ENCODE measurements around the gene SGK1. TPM values are rescaled to one million over a fixed set of nuclear protein-coding genes. Genes with fewer than 3 reads are reported as not detected.

The SGK1 gene
- total RNA-seq, 1 donor from 2014 or later = 560 TPM

- DNase-seq (ENCODE audit: low read depth) = peak; percentile 76
These were observed 194.2 kb downstream of the SGK1 start for GRCh38 chr6:134123666-134124208.

DNA sequence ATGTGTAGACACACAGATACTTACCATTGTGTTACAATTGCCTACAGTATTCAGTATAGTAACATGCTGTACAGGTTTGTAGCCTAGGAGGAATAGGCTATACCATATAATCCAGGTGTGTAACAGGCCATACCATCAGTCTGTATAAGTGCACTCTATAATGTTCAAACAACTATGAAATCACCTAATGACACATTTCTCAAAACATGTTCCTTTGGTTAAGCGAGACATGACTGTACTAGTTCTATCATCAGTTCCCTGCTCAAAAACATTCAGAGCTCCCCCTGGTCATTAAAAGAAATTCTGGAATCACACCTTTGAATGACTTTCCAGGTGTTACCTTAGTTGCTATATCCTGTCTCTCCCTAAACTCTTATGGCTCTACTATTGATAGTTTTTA, 195.1 kb downstream of the SGK1 start:
- no peak for DNase-seq (ENCODE audit: low read depth)

GRCh38 chr6:134119486-134119885, 198.4 kb downstream of the SGK1 start:
- DNase-seq (ENCODE audit: low read depth) = no peak

Data from renal cortical epithelial cell (primary cell).